GM20000 (cell line): ENCODE results near the gene MAFG.
"Not testable (repeated sequence)": the region's sequence is repeated elsewhere in the genome, so short reads cannot be mapped to it uniquely, and the experiment has no call there.

ENCODE experiments used
- DNase-seq: peaks from one replicate; pipeline ENCODE4 v3.0.0; 2012; ENCODE audit warnings: low spot score
- TF ChIP-seq, protein P1 (sequence below): IDR thresholded peaks from 2 replicates; pipeline ENCODE4 v1.5.1; 2012; ENCODE audit warnings: mild to moderate bottlenecking, control low read depth; ENCODE audit errors: extremely low read depth, missing control alignments

Gene MAFG

DNA sequence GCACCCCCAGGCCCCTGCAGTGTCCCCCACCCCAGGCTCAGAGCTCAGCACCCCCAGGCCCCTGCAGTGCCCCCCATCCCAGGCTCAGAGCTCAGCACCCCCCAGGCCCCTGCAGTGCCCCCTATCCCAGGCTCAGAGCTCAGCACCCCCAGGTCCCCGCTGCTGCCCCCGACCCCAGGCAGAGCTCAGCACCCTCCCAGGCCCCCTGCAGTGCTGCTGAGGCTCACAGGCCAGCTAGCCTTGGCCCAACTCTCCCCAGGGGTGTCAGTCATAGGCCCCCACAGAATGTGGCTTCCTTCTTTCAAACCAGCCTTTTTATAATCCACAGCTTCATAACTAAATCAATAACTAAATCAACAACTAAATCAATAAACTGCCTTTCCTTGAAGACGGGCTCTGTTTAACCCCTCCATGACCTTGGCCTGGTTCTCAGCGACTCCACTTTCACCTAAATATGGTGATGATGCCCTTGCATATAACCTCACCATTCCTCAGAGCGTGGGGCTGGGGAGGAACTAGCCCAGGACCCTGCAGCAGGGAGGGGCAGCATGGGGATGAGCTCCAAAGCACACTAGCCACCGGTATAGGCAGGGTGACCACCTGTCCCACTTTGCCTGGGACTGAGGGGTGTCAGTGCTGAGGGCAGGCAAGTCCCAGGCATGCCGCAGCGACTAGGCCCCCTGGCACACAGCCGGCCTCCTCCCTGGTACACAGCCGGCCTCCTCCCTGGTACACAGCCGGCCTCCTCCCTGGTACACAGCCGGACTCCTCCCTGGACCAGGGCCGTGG is 28.4 kb upstream of the MAFG start:
- TF ChIP-seq, protein P1, sequence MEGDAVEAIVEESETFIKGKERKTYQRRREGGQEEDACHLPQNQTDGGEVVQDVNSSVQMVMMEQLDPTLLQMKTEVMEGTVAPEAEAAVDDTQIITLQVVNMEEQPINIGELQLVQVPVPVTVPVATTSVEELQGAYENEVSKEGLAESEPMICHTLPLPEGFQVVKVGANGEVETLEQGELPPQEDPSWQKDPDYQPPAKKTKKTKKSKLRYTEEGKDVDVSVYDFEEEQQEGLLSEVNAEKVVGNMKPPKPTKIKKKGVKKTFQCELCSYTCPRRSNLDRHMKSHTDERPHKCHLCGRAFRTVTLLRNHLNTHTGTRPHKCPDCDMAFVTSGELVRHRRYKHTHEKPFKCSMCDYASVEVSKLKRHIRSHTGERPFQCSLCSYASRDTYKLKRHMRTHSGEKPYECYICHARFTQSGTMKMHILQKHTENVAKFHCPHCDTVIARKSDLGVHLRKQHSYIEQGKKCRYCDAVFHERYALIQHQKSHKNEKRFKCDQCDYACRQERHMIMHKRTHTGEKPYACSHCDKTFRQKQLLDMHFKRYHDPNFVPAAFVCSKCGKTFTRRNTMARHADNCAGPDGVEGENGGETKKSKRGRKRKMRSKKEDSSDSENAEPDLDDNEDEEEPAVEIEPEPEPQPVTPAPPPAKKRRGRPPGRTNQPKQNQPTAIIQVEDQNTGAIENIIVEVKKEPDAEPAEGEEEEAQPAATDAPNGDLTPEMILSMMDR, result no peak
- DNase-seq, result no peak

DNA sequence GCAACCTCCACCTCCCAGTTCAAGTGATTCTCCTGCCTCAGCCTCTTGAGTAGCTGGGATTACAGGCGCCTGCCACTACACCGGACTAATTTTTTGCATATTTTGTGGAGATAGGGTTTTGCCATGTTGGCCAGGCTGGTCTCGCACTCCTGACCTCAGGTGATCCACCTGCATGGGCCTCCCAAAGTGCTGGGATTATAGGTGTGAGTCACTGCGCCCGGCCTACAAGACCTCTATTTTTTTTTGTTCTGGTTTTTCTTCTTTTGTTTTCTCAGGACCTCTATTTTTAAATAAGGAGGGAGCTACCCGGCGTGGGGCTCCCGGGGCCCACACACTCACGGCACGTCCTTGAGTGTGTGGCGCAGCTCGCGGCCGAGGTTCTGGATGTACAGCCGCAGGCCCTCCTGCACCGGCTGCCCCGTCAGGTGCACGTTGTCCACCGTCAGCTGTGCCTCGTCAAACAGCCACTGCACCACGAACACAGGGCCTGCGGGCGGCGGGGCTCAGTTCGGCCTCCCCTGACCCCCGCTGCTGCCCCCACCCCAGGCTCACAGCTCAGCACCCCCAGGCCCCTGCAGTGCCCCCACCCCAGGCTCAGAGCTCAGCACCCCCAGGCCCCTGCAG is 27.6 kb upstream of the MAFG start:
- DNase-seq, result no peak
- TF ChIP-seq, protein P1, result no peak

DNA sequence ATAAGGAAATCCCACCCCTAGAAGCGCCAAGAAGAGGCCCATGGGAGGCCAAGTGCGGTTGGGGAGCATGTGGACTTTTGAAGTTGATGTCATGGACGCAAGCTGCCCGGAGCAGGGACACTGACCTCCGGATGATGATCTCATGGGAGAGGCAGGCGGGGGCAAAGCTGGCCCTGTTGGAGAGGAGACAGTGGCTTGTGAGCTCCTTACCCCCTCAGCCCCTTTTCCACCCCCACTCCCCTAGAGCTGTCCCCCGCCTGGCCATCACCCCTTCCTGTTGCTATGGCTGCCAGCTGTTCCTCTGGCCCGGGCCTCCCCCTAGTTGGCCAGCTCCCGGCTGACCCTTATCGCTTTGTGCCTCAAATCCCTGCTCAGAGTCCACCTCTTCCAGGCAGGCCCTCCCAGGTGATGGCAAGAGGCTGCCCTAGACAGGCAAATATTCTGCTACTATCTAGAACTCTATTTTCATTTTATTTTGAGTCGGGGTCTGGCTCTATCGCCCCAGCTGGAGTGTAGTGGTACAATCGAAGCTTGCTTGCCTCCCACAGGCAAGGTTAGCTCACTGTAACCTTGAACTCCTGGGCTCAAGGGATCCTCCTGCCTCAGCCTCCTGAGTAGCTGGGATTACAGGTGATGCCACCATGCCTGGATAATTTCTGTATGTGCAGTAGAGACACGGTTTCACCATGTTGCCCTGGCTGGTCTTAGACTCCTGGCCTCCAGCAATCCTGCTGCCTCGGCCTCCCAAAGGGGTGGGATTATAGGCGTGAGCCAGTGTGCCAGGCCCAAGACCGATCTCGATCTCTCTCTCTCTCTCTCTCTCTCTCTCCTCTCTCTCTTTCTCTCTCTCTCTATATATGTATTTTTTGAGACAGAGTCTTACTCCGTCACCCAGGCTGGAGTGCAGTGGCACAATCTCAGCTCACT is 26.9 kb upstream of the MAFG start:
- DNase-seq, result no peak
- TF ChIP-seq, protein P1, result no peak

DNA sequence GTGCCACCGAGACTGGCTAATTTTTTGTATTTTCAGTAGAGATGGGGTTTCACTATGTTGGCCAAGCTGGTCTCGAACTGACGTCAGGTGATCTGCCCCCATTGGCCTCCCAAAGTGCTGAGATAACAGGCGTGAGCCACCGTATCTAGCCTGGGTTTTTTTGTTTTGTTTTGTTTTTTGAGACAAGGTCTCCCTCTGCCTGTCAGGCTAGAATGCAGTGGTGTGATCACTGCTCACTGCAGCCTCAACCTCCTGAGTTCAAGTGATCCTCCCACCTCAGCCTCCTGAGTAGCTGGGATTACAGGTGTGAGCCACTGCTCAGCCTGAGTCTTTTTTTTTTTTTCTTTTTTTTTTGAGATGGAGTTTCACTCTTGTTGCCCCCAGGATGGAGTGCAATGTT is 25.9 kb upstream of the MAFG start:
- not testable (repeated sequence) for DNase-seq

DNA sequence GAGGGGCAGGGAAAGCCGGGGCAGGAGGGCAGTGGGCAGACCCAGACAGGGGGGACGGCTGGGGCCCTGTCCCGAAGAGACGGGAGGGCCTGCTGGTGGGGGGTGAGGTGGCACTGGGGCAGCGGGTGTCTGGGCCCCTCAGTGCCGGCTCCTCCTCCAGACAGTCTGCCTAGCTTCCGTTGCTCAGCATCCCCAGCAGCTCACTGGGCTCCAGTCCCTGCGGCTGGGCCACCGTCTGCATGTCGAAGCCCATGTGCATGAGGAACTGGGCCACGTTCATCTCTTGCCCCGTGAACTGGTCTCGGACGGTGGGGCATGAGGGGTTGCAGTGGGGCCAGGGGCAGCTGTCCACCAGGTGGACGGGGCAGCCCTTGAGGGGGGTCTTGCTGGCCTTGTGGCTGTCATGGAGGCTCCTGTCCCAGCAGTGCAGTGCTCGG is 25.3 kb upstream of the MAFG start:
- TF ChIP-seq, protein P1, result no peak
- no peak for DNase-seq

DNA sequence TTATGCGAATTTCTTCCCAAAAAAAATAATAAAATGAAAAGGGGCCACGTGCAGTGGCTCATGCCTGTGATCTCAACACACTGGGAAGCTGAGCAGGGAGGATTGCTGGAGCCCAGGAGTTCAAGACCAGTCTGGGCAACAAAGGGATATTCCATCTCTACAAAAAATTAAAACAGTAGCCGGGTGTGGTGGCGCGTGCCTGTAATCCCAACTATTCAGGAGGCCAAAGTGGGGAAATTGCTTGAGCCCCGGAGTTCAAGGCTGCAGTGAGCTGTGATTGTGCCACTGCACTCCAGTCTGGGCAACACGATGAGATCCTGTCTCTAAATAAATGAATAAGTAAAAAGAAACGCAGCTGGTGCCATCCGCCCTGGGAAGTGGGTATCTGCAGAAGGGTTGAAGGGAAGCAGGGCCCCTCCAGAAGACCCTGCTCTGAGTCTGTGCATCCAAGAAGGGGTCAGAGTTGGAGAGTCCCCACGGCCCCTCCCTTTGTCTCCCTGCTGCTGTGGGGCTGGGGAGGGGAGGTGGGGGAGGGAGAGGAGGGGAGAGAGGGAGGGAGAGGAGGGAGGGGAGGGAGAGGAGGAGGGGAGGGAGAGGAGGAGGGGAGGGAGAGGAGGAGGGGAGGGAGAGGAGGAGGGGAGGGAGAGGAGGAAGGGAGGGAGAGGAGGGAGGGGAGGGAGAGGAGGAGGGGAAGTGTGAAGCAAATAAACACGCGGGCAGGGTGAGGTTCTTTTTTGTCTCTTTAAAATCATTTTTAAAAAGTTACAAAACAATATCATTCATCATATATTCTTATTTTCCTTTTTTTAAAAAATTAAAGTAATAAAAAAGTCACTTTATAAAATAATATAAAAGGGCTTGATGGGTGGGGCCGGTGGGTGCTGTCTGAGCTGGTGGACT is 24.5 kb upstream of the MAFG start:
- TF ChIP-seq, protein P1, result no peak
- no peak for DNase-seq

DNA sequence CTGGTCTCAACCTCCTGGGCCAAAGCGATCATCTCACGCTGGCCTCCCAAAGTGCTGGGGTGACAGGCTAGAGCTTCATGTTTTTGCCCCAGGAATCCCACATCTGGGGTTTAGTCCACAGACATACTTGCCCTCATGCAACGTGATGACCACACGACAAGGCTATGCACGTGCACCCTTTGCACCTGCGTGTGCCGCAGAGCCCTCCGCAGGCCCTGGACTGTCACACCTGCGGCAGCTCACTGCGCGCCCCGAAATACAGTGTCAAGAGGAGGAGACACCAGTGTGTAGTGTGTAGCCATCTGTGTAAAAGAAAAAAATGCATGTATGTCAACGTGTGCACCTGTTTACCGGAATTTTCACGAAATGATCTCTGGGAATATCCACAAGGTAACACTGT is 23.0 kb upstream of the MAFG start:
- DNase-seq, result no peak
- TF ChIP-seq, protein P1, result no peak
